Left lung (tissue), 10 donors: ENCODE data around the gene RBMS3. TPM values are rescaled to one million over a fixed set of nuclear protein-coding genes. Genes with fewer than 3 reads are reported as not detected.
"Not testable (repeated sequence)": the region's sequence is repeated elsewhere in the genome, so short reads cannot be mapped to it uniquely, and the experiment has no call there.

Source experiments
- ATAC-seq: fragments of 200-7000 bp; cut with Tn5 transposase; one replicate; pipeline ENCODE4 v1.9.1; 2020; ENCODE audit warnings: moderate library complexity
- DNase-seq, 4 donors: peaks; one replicate each; pipeline ENCODE4 v3.0.0-alpha.2; 2013 to 2020
- H3K27ac ChIP-seq, 2 donors: fragments of 200-600 bp; sonication (generic) in 1 of 2; one replicate each; pipeline versions ENCODE4 v1.5.0 to v1.8.0; 2020 to 2021
- H3K27me3 ChIP-seq, 2 donors: fragments of 200-600 bp; sonication (generic) in 1 of 2; one replicate each; pipeline versions ENCODE4 v1.5.0 to v1.8.0; 2020 to 2021
- H3K36me3 ChIP-seq, 2 donors: fragments of 200-600 bp; sonication (generic) in 1 of 2; one replicate each; pipeline versions ENCODE4 v1.5.0 to v1.8.0; 2020 to 2021
- H3K4me1 ChIP-seq, 2 donors: fragments of 200-600 bp; one replicate each; pipeline ENCODE4 v1.8.0; 2021
- H3K4me3 ChIP-seq, 2 donors: fragments of 200-600 bp; sonication (generic) in 1 of 2; one replicate each; pipeline versions ENCODE4 v1.5.0 to v1.8.0; 2020 to 2021; ENCODE audit warnings: mild to moderate bottlenecking in 1 of 2
- H3K9me3 ChIP-seq, 2 donors: fragments of 200-600 bp; sonication (generic) in 1 of 2; one replicate each; pipeline versions ENCODE4 v1.5.0 to v1.8.0; 2020 to 2021
- CTCF ChIP-seq, 2 donors: fragments of 200-600 bp; sonication (generic) in 1 of 2; IDR thresholded peaks; one replicate each; pipeline versions ENCODE4 v1.5.0 to v1.8.0; 2021; ENCODE audit warnings: antibody characterized with exemption in 2 of 2
- intact Hi-C, 2 donors: fragments of 100-400 bp; cut with DNase I; formaldehyde crosslinking; loops; one replicate each; pipeline versions ENCODE4 v1.11.2 to v1.14.2; 2022
- polyA plus RNA-seq, 6 donors: library from polyadenylated mRNA; unstranded; fragments of 120-200 nt; gene quantifications; one replicate each; pipeline ENCODE4 v1.2.1, GENCODE V29; 2013; ENCODE audit not compliant: insufficient read length in 6 of 6
- total RNA-seq, 2 donors: library from RNA; stranded (reverse); fragmentation: NEBNext Ultra II Directional; extraction: Animal tissue kit (Norgen Biotek cat#: 25700); gene quantifications; one replicate each; pipeline ENCODE4 v1.2.1, GENCODE V29; 2021
- donor health status: DM: no; HTN: yes; CAD: no.
- donor health status: DM: no; HTN: no; CAD: no.

RBMS3 gene
- total and polyA plus RNA-seq, 8 donors = 27.1 to 51.6 (median 37.6) TPM

GRCh38 chr3:29804044-29804443, 523.2 kb downstream of the RBMS3 start:
- TF ChIP-seq CTCF (IDR thresholded peaks at IDR 0.05) = no peak
- Histone ChIP-seq H3K27ac (no peak overlapping the region), H3K36me3 (no peaks in the 10 kb centered on the region), H3K4me1 (no peaks in the 10 kb centered on the region), H3K9me3 (no peaks in the 10 kb centered on the region), H3K4me3 (no peak overlapping the region), H3K27me3 (no peaks in the 10 kb centered on the region)
- ATAC-seq (no peak), DNase-seq (no peak)
- intact Hi-C loops = no loop called here

GRCh38 chr3:29805757-29806156, 524.9 kb downstream of the RBMS3 start:
- ATAC-seq (peak; percentile 33), DNase-seq (no peak)
- Histone ChIP-seq H3K36me3 (no peaks in the 10 kb centered on the region), H3K9me3 (no peaks in the 10 kb centered on the region), H3K4me3 (no peak overlapping the region), H3K27ac (no peak overlapping the region), H3K27me3 (no peaks in the 10 kb centered on the region), H3K4me1 (no peaks in the 10 kb centered on the region)
- no peak for TF ChIP-seq CTCF (IDR thresholded peaks at IDR 0.05)
- intact Hi-C loops = no loop called here

- H3K9me3 ChIP-seq, H3K36me3 ChIP-seq, ATAC-seq, DNase-seq, intact Hi-C loops, H3K4me3 ChIP-seq, H3K4me1 ChIP-seq, H3K27ac ChIP-seq, H3K27me3 ChIP-seq: not testable (repeated sequence)
These were observed 527.5 kb downstream of the RBMS3 start for GRCh38 chr3:29808324-29808723.

GRCh38 chr3:29822071-29822470, 541.2 kb downstream of the RBMS3 start:
- H3K27ac ChIP-seq = no peak overlapping the region
- H3K4me3 ChIP-seq = no peak overlapping the region
- H3K4me1 ChIP-seq = no peaks in the 10 kb centered on the region
- no peaks in the 10 kb centered on the region for H3K36me3 ChIP-seq
- DNase-seq (no peak), ATAC-seq (no peak)
- H3K9me3 ChIP-seq = no peaks in the 10 kb centered on the region
- no peak for TF ChIP-seq CTCF (IDR thresholded peaks at IDR 0.05)
- H3K27me3 ChIP-seq = no peaks in the 10 kb centered on the region
- intact Hi-C loops = no loop called here

- Histone ChIP-seq H3K27ac (no peak overlapping the region), H3K27me3 (no peaks in the 10 kb centered on the region), H3K9me3 (no peaks in the 10 kb centered on the region), H3K4me1 (no peaks in the 10 kb centered on the region), H3K4me3 (no peak overlapping the region), H3K36me3 (no peaks in the 10 kb centered on the region)
- ATAC-seq = no peak
- no peak for TF ChIP-seq CTCF (IDR thresholded peaks at IDR 0.05)
- DNase-seq = no peak
- intact Hi-C loops = no loop called here
These were observed 542.4 kb downstream of the RBMS3 start for GRCh38 chr3:29823233-29823632.

- Histone ChIP-seq H3K4me1 (no peaks in the 10 kb centered on the region), H3K9me3 (no peaks in the 10 kb centered on the region), H3K27me3 (no peaks in the 10 kb centered on the region), H3K27ac (no peak overlapping the region), H3K36me3 (no peaks in the 10 kb centered on the region), H3K4me3 (no peak overlapping the region)
- TF ChIP-seq CTCF (IDR thresholded peaks at IDR 0.05) = no peak
- no peak for DNase-seq
- intact Hi-C loops = no loop called here
- ATAC-seq = no peak
These were observed 545.8 kb downstream of the RBMS3 start for GRCh38 chr3:29826712-29827111.
